DLD1 (cell line): ENCODE results near the gene HK1.

Source experiments
- in situ Hi-C: cut with HindIII; loops from 2 replicates; pipeline ENCODE4 v1.10.0; 2017; ENCODE audit warnings: low sequenced_read_pairs

The HK1 gene

GRCh38 chr10:69439813-69440506 is 161.7 kb downstream of the HK1 start:
- in situ Hi-C loops, result no loop called here

- in situ Hi-C loops, result no loop called here
These were observed 165.1 kb downstream of the HK1 start for GRCh38 chr10:69443354-69443753.

- in situ Hi-C loops, result no loop called here
These were observed 166.7 kb downstream of the HK1 start for GRCh38 chr10:69445041-69445440.

GRCh38 chr10:69446229-69446628 is 167.9 kb downstream of the HK1 start:
- in situ Hi-C loops, result no loop called here

GRCh38 chr10:69446650-69447151 is 168.4 kb downstream of the HK1 start:
- in situ Hi-C loops, result no loop called here

GRCh38 chr10:69449841-69450240 is 171.5 kb downstream of the HK1 start:
- in situ Hi-C loops, result loop anchor here (5.0 kb wide), 1 partner anchor 97 kb away; no protein-coding TSS in a partner anchor

- in situ Hi-C loops, result loop anchor here (5.0 kb wide), 1 partner anchor 97 kb away; no protein-coding TSS in a partner anchor
These were observed 172.1 kb downstream of the HK1 start for GRCh38 chr10:69450395-69450794.

- in situ Hi-C loops, result loop anchor here (5.0 kb wide), 1 partner anchor 96 kb away; no protein-coding TSS in a partner anchor
These were observed 173.0 kb downstream of the HK1 start, which contains the start of gene TSPAN15 for GRCh38 chr10:69451209-69451783. TSS of gene TSPAN15 (plus strand) at chr10:69451465. CDS start at chr10:69451595, 130 bp downstream.
